ENCODE data around the gene DUSP18. TPM values are rescaled to one million over a fixed set of nuclear protein-coding genes. Genes with fewer than 3 reads are reported as not detected.

DUSP18 gene
- total and polyA plus RNA-seq, 9 donors = 2.1 to 4.7 (median 3.2) TPM

DNA sequence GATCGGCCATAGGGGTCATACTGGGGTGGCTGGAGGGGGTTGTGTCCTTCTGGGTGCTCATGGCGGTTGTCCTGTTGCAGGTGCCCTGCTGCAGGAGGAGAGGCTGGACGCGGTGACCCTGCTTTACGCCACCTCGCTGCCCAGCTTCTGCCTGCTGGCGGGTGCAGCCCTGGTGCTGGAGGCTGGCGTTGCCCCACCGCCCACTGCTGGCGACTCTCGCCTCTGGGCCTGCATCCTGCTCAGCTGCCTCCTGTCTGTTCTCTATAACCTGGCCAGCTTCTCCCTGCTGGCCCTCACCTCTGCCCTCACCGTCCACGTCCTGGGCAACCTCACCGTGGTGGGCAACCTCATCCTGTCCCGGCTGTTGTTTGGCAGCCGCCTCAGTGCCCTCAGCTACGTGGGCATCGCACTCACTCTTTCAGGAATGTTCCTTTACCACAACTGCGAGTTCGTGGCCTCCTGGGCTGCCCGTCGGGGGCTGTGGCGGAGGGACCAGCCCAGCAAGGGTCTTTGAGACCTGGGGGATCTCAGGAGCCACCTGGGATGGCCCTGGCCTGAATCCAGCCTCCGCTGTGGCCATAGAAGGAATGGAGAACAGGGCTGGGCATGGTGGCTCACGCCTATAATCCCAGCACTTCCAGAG is 21.0 kb downstream of the DUSP18 start:
- Histone ChIP-seq H3K27ac (ENCODE audit: low read length) (no peak overlapping the region), H3K4me1 (ENCODE audit: control insufficient read depth, insufficient read depth, low read length) (peaks cover 9% of the 10 kb centered on the region), H3K27me3 (ENCODE audit: control insufficient read depth, insufficient read depth, low read length) (no peaks in the 10 kb centered on the region), H3K4me3 (ENCODE audit: low read length) (no peak overlapping the region), H3K36me3 (ENCODE audit: control insufficient read depth, insufficient read depth, low read length) (no peaks in the 10 kb centered on the region), H3K9me3 (replicated peaks; ENCODE audit: control insufficient read depth, low read depth, low read length) (no peaks in the 10 kb centered on the region)
- 93% methylated on average over 24 of the region's 25 CpGs for WGBS (ENCODE audit: insufficient coverage)
- DNase-seq = no peak

DNA sequence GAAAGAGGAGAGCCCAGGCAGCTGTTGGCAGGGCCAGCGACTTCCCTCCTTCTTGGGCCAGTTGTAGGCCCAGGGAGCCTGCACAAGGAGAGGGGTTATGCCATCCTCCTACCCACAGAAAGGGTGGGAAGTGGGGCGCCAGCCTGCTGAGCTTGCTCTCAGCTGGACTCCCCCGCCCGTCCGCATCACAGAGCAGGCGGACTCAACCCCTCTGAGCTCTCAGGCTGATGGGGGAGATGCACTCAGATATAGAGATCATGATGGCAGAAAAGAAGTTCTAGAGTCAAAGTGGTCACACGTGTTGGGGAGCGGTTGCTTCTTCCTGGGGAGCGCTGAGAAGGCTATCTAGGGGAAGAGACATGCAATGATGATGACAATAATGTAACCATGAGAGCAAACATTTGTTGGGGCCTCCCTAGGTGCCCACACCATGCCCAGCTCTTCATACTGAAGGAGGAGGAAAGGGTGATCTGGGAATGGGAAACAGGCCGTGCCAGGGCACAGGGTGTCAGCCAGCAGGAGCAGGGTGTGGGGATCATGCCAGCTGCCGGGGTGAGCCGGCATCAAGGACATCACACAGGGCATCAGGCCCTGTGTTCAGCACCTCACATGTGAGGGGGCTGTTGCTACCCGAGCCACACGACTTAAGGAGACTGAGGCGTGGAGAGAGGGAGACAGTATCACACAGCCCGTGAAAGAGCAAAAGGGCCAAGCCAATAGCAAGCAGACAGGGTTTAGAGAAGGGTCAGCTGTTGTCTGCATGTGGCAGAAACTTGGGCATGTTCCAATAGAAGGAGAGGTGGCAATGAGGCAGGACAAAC is 24.4 kb downstream of the DUSP18 start:
- no peak for DNase-seq
- H3K9me3 ChIP-seq (replicated peaks; ENCODE audit: control insufficient read depth, low read depth, low read length) = no peaks in the 10 kb centered on the region
- 69% methylated on average over 10 of the region's 16 CpGs for WGBS (ENCODE audit: insufficient coverage)
- no peak overlapping the region for H3K27ac ChIP-seq (ENCODE audit: low read length)
- H3K36me3 ChIP-seq (ENCODE audit: control insufficient read depth, insufficient read depth, low read length) = no peaks in the 10 kb centered on the region
- no peaks in the 10 kb centered on the region for H3K27me3 ChIP-seq (ENCODE audit: control insufficient read depth, insufficient read depth, low read length)
- no peak overlapping the region for H3K4me3 ChIP-seq (ENCODE audit: low read length)
- peaks cover 9% of the 10 kb centered on the region for H3K4me1 ChIP-seq (ENCODE audit: control insufficient read depth, insufficient read depth, low read length)

- Histone ChIP-seq H3K9me3 (replicated peaks; ENCODE audit: control insufficient read depth, low read depth, low read length) (no peaks in the 10 kb centered on the region), H3K4me3 (ENCODE audit: low read length) (no peak overlapping the region), H3K4me1 (ENCODE audit: control insufficient read depth, insufficient read depth, low read length) (peaks cover 23% of the 10 kb centered on the region), H3K27ac (ENCODE audit: low read length) (no peak overlapping the region), H3K36me3 (ENCODE audit: control insufficient read depth, insufficient read depth, low read length) (no peaks in the 10 kb centered on the region), H3K27me3 (ENCODE audit: control insufficient read depth, insufficient read depth, low read length) (no peaks in the 10 kb centered on the region)
- peak; percentile 16 for DNase-seq
- 86% methylated on average over 3 of the region's 4 CpGs for WGBS (ENCODE audit: insufficient coverage)
Measured at GRCh38 chr22:30640839-30641430, 26.7 kb downstream of the DUSP18 start.

DNA sequence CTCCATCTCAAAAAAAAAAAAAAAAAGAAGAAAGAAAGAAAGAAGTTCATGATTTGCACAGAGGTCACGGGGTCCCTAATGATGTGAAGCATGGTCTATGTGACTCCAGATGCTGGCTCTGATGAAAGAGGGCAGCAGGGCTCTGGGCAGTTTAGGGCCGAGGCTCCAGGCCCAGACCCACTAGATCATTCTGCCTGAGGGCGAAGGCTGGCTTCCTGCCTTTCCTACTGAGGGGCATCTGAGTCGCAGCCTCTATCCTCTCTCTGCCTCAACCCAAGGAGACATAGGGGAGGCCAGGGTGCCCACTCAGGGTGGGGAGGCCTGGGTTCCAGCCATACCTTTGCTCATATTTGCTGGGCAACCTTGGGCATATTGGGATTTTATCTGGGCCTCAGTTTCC is 27.3 kb downstream of the DUSP18 start:
- Histone ChIP-seq H3K27me3 (ENCODE audit: control insufficient read depth, insufficient read depth, low read length) (no peaks in the 10 kb centered on the region), H3K9me3 (replicated peaks; ENCODE audit: control insufficient read depth, low read depth, low read length) (no peaks in the 10 kb centered on the region), H3K4me3 (ENCODE audit: low read length) (no peak overlapping the region), H3K27ac (ENCODE audit: low read length) (no peak overlapping the region), H3K36me3 (ENCODE audit: control insufficient read depth, insufficient read depth, low read length) (no peaks in the 10 kb centered on the region), H3K4me1 (ENCODE audit: control insufficient read depth, insufficient read depth, low read length) (peaks cover 25% of the 10 kb centered on the region)
- 100% methylated on average over 1 of the region's 4 CpGs for WGBS (ENCODE audit: insufficient coverage)
- no peak for DNase-seq

DNA sequence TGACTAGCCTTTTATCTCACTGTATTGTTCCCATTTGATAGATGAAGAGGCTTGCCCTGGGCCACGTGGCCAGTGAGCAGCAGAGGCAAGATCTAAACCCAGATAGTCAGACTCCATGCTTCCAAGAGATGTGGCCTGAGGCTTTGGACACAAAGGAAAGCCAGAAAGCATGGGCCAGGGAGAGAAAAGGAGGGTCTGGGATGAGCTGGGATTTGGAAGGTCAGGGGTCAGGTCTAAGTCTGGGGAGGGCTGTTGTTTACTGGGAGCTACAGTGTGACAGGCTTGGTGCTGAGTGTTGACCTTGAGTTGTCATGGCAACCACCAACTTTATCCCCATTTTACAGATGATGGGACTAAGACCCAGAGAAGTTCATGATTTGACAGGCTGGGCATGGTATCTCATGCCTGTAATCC is 30.0 kb downstream of the DUSP18 start:
- no peak for DNase-seq
- H3K27ac ChIP-seq (ENCODE audit: low read length) = no peak overlapping the region
- H3K27me3 ChIP-seq (ENCODE audit: control insufficient read depth, insufficient read depth, low read length) = peaks cover 2% of the 10 kb centered on the region
- WGBS (ENCODE audit: insufficient coverage) = 63% methylated on average over 1 of the region's 1 CpG
- H3K4me1 ChIP-seq (ENCODE audit: control insufficient read depth, insufficient read depth, low read length) = peaks cover 32% of the 10 kb centered on the region
- H3K36me3 ChIP-seq (ENCODE audit: control insufficient read depth, insufficient read depth, low read length) = no peaks in the 10 kb centered on the region
- no peaks in the 10 kb centered on the region for H3K9me3 ChIP-seq (replicated peaks; ENCODE audit: control insufficient read depth, low read depth, low read length)
- no peak overlapping the region for H3K4me3 ChIP-seq (ENCODE audit: low read length)

- peak; percentile 34 for DNase-seq
- WGBS (ENCODE audit: insufficient coverage) = 50% methylated on average over 40 of the region's 45 CpGs
- Histone ChIP-seq H3K9me3 (replicated peaks; ENCODE audit: control insufficient read depth, low read depth, low read length) (no peaks in the 10 kb centered on the region), H3K27me3 (ENCODE audit: control insufficient read depth, insufficient read depth, low read length) (peaks cover 2% of the 10 kb centered on the region), H3K4me3 (ENCODE audit: low read length) (peak overlapping the region; percentile 46), H3K36me3 (ENCODE audit: control insufficient read depth, insufficient read depth, low read length) (no peaks in the 10 kb centered on the region), H3K4me1 (ENCODE audit: control insufficient read depth, insufficient read depth, low read length) (peaks cover 32% of the 10 kb centered on the region), H3K27ac (ENCODE audit: low read length) (peak overlapping the region; percentile 71)
Measured at GRCh38 chr22:30636226-30637077, 31.2 kb downstream of the DUSP18 start.

DNA sequence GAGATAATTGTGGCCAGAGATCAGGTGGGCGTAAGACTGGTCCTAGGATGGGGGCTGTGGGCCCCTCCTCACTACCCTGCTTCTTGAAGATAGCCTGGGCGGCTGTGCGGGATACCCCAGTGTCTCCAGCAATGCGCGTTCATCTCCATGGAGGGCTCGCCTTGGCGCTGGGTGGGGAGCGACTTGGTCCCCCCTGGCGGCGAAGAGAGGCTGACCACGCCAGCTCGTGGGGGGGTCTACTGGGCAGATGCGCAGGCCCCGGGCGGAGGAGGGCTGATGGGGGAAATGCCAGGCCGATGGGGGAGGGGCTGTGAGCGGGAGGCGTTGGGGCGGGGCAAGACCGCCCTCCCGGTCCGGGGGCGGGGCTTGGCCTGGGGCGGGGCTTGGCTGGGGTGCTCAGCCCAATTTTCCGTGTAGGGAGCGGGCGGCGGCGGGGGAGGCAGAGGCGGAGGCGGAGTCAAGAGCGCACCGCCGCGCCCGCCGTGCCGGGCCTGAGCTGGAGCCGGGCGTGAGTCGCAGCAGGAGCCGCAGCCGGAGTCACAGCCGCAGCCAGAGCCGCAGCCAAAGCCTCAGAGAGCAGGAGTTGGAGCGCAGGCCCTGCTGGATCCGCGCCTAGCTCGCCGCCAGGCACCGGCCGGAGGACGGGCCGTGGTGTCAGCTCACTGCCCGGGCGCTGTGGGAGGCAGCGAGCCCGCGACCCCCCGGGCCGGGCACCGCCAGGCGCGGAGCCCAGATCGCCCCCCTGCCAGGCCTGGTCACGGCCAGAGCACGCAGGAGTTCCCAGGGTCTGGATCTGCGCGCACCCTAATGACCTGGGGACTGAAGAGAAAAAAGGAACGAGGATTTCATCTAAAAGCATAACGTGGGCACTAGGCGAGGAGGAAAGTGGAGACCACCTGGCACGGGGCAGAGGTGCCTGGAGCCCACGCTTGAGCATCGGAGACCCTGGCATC is 32.1 kb downstream of the DUSP18 start, which contains the start of gene SLC35E4:
TSS of gene SLC35E4 (plus strand) at position 509 of the 953 bp plus-strand sequence. CDS start 670 bp downstream, outside the sequence.
- 2% methylated on average over 72 of the region's 75 CpGs for WGBS (ENCODE audit: insufficient coverage)

GRCh38 chr22:30634471-30635233 is 33.0 kb downstream of the DUSP18 start:
- peak; percentile 84 for DNase-seq
- peak overlapping the region; percentile 83 for H3K27ac ChIP-seq (ENCODE audit: low read length)
- peaks cover 2% of the 10 kb centered on the region for H3K27me3 ChIP-seq (ENCODE audit: control insufficient read depth, insufficient read depth, low read length)
- H3K36me3 ChIP-seq (ENCODE audit: control insufficient read depth, insufficient read depth, low read length) = no peaks in the 10 kb centered on the region
- peaks cover 28% of the 10 kb centered on the region for H3K4me1 ChIP-seq (ENCODE audit: control insufficient read depth, insufficient read depth, low read length)
- 8% methylated on average over 26 of the region's 29 CpGs for WGBS (ENCODE audit: insufficient coverage)
- no peaks in the 10 kb centered on the region for H3K9me3 ChIP-seq (replicated peaks; ENCODE audit: control insufficient read depth, low read depth, low read length)
- no peak overlapping the region for H3K4me3 ChIP-seq (ENCODE audit: low read length)

More for the DNA sequence above, 32.1 kb downstream of the DUSP18 start, which contains the start of gene SLC35E4:
- Histone ChIP-seq H3K27me3 (ENCODE audit: control insufficient read depth, insufficient read depth, low read length) (peaks cover 2% of the 10 kb centered on the region), H3K9me3 (replicated peaks; ENCODE audit: control insufficient read depth, low read depth, low read length) (no peaks in the 10 kb centered on the region), H3K27ac (ENCODE audit: low read length) (peak within 1 kb of the TSS; percentile 83), H3K4me1 (ENCODE audit: control insufficient read depth, insufficient read depth, low read length) (peaks cover 28% of the 10 kb centered on the region), H3K4me3 (ENCODE audit: low read length) (peak within 1 kb of the TSS; percentile 46), H3K36me3 (ENCODE audit: control insufficient read depth, insufficient read depth, low read length) (no peaks in the 10 kb centered on the region)
- DNase-seq = peak; percentile 93

All from muscle of leg (tissue), 11 donors.